GM12878 (cell line): Measurements from ENCODE around the gene ZNF469. TPM values are rescaled to one million over a fixed set of nuclear protein-coding genes. Genes with fewer than 3 reads are reported as not detected.

Experiments used
- DPF2 ChIP-seq: fragments of 450-650 bp; IDR thresholded peaks from 2 replicates; pipeline ENCODE4 v1.6.1; 2017; ENCODE audit warnings: mild to moderate bottlenecking
- NFYA ChIP-seq: IDR thresholded peaks from 2 replicates; pipeline ENCODE4 v1.6.1; 2011; ENCODE audit warnings: low read depth, mild to moderate bottlenecking, low read length, improper control_type of control experiment, borderline replicate concordance
- polyA plus RNA-seq, 11 experiments: library from polyadenylated mRNA; depleted of rRNA in 4 of 11; unstranded in 6 of 11; stranded (reverse) in 5 of 11; fragments of >200 nt; fragmentation: Nextera tagmentation in 4 of 11; fragmentation: Illumina TruSeq in 1 of 11; extraction: Ambion mirVana in 4 of 11; extraction: Trizol in 1 of 11; gene quantifications; 1 replicate in 1 of 11; 2 replicates in 10 of 11; pipeline versions ENCODE4 v1.2.1 to v1.2.3, GENCODE V29; 2011 to 2016; ENCODE audit warnings: inconsistent platforms in 2 of 11, missing spikeins in 2 of 11, low read depth in 1 of 11
- total RNA-seq, 4 experiments: library from RNA; depleted of rRNA in 3 of 4; stranded (reverse); fragments of >200 nt in 3 of 4; fragmentation: Illumina TruSeq in 1 of 4; extraction: Trizol in 1 of 4; gene quantifications; 2 replicates each; pipeline versions ENCODE4 v1.2.1 to v1.2.3, GENCODE V29; 2013 to 2021
- TF ChIP-seq, protein P1 (sequence below): fragments of 450-650 bp; formaldehyde crosslinking; IDR thresholded peaks from 2 replicates; pipeline ENCODE4 v1.4.0; 2022; ENCODE audit warnings: mild to moderate bottlenecking, moderate library complexity
- TF ChIP-seq, protein P2 (sequence below): IDR thresholded peaks from 2 replicates; pipeline ENCODE4 v1.6.1; 2012; ENCODE audit warnings: mild to moderate bottlenecking, low read depth, low read length

The ZNF469 gene
- total and polyA plus RNA-seq, 10 of the 15 experiments (the other 5 are each of a cell fraction or from before 2014, with no cell fraction given): 0.01 to 0.21 (median 0.04) TPM; not detected in 3

DNA sequence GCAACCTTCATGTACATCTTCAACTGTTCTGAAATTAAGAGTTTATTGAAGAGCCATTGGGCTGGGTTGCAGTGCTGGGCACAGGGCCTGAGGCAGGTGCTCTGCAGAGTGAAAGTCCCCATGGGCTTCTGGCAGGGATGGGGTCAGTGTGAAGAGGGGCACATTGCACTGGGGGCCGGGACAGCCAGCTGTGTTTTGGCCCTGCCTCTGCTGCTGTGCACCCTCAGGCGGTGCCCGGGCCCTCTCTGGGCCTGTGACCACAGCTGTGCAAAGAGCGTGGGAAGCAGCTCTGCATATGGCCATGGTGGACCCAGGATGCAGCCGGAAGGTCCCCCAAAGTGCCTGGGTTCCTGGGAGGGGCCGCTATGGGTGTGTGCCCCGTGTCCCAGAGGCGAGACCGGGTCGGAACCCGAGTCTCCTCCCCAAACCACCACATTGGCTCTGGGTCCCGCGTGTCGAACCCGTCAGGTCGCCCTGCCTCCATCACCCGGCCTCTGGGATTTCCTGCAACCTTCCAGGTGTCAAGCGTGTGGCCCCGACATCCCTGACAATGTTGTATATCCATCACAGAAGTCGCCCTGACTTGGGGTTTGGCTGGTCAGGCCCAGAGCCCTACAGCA, 38.2 kb upstream of the ZNF469 start (continued):
- TF ChIP-seq, protein P1, sequence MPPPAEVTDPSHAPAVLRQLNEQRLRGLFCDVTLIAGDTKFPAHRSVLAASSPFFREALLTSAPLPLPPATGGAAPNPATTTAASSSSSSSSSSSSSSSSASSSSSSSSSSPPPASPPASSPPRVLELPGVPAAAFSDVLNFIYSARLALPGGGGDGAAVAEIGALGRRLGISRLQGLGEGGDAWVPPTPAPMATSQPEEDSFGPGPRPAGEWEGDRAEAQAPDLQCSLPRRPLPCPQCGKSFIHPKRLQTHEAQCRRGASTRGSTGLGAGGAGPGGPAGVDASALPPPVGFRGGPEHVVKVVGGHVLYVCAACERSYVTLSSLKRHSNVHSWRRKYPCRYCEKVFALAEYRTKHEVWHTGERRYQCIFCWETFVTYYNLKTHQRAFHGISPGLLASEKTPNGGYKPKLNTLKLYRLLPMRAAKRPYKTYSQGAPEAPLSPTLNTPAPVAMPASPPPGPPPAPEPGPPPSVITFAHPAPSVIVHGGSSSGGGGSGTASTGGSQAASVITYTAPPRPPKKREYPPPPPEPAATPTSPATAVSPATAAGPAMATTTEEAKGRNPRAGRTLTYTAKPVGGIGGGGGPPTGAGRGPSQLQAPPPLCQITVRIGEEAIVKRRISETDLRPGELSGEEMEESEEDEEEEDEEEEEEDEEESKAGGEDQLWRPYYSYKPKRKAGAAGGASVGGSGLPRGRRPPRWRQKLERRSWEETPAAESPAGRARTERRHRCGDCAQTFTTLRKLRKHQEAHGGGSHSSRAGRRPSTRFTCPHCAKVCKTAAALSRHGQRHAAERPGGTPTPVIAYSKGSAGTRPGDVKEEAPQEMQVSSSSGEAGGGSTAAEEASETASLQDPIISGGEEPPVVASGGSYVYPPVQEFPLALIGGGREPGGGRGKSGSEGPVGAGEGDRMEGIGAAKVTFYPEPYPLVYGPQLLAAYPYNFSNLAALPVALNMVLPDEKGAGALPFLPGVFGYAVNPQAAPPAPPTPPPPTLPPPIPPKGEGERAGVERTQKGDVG (CRISPR knock-in tag): no peak
- TF ChIP-seq, protein P2, sequence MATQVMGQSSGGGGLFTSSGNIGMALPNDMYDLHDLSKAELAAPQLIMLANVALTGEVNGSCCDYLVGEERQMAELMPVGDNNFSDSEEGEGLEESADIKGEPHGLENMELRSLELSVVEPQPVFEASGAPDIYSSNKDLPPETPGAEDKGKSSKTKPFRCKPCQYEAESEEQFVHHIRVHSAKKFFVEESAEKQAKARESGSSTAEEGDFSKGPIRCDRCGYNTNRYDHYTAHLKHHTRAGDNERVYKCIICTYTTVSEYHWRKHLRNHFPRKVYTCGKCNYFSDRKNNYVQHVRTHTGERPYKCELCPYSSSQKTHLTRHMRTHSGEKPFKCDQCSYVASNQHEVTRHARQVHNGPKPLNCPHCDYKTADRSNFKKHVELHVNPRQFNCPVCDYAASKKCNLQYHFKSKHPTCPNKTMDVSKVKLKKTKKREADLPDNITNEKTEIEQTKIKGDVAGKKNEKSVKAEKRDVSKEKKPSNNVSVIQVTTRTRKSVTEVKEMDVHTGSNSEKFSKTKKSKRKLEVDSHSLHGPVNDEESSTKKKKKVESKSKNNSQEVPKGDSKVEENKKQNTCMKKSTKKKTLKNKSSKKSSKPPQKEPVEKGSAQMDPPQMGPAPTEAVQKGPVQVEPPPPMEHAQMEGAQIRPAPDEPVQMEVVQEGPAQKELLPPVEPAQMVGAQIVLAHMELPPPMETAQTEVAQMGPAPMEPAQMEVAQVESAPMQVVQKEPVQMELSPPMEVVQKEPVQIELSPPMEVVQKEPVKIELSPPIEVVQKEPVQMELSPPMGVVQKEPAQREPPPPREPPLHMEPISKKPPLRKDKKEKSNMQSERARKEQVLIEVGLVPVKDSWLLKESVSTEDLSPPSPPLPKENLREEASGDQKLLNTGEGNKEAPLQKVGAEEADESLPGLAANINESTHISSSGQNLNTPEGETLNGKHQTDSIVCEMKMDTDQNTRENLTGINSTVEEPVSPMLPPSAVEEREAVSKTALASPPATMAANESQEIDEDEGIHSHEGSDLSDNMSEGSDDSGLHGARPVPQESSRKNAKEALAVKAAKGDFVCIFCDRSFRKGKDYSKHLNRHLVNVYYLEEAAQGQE: no peak
- TF ChIP-seq NFYA (no peak), DPF2 (no peak)
